ENCODE measurements around the gene HLA-DPA1.

DNA sequence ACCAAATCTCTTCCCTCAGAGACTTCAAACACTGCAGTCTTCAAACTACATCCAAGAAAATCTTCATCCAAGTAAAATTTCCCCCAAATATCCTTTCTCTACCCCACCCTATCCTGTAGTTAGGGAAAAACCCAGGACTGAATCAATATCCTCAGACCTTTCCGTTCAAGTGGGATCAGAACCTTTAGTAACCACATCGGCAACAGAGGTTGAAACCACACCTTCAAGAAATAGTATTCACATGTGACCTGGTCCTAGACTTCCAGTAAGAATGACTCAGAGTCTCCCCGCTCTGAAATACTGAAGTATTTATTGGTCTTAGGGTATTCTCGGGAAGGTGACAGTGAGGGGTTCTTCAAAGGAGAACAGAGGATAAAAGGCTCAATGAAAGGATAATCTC, 8.7 kb downstream of the HLA-DPA1 start:
- TF ChIP-seq FOXK2 (IDR thresholded peaks at IDR 0.05) (no peak), BHLHE40 (IDR thresholded peaks at IDR 0.05; ENCODE audit: borderline replicate concordance) (no peak), CTBP1 (IDR thresholded peaks at IDR 0.05; ENCODE audit: borderline replicate concordance) (no peak), SP1 (IDR thresholded peaks at IDR 0.05) (no peak)
